ENCODE measurements around the gene RUSC2.
A peak's percentile ranks its signal among the peaks of the same experiment; 100 is the strongest.
"Not testable (repeated sequence)": the region's sequence is repeated elsewhere in the genome, so short reads cannot be mapped to it uniquely, and the experiment has no call there.

The RUSC2 gene

GRCh38 chr9:35522187-35522586 is 32.3 kb downstream of the RUSC2 start:
- H3K4me3 ChIP-seq (ENCODE audit: low read length), result no peak overlapping the region
- no peak for DNase-seq (ENCODE audit: low read depth)
- TF ChIP-seq, protein P1, sequence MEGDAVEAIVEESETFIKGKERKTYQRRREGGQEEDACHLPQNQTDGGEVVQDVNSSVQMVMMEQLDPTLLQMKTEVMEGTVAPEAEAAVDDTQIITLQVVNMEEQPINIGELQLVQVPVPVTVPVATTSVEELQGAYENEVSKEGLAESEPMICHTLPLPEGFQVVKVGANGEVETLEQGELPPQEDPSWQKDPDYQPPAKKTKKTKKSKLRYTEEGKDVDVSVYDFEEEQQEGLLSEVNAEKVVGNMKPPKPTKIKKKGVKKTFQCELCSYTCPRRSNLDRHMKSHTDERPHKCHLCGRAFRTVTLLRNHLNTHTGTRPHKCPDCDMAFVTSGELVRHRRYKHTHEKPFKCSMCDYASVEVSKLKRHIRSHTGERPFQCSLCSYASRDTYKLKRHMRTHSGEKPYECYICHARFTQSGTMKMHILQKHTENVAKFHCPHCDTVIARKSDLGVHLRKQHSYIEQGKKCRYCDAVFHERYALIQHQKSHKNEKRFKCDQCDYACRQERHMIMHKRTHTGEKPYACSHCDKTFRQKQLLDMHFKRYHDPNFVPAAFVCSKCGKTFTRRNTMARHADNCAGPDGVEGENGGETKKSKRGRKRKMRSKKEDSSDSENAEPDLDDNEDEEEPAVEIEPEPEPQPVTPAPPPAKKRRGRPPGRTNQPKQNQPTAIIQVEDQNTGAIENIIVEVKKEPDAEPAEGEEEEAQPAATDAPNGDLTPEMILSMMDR (conservative IDR thresholded peaks at IDR 0.05; ENCODE audit: low read length), result peak; percentile 29

DNA sequence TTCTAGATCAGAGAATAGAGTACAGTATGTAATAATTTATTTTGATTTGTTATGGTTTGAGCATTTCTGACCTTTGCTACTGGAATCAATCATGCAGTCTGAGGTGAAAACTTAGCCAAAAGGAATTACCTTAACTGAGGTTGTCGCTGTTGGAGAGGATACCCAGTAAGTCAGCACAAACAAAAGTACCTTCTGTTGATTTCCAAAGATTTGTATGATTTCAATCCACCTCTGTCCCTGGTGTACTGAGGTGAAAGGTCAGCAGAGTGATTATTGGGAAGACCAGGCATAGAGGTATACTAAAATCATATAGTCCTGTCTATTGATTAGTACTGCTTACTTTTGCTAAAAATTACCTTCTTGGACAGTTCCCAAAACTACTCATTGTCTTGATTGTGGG is 32.8 kb downstream of the RUSC2 start:
- TF ChIP-seq, protein P1 (conservative IDR thresholded peaks at IDR 0.05; ENCODE audit: low read length), result no peak
- no peak overlapping the region for H3K4me3 ChIP-seq (ENCODE audit: low read length)
- DNase-seq (ENCODE audit: low read depth), result no peak

DNA sequence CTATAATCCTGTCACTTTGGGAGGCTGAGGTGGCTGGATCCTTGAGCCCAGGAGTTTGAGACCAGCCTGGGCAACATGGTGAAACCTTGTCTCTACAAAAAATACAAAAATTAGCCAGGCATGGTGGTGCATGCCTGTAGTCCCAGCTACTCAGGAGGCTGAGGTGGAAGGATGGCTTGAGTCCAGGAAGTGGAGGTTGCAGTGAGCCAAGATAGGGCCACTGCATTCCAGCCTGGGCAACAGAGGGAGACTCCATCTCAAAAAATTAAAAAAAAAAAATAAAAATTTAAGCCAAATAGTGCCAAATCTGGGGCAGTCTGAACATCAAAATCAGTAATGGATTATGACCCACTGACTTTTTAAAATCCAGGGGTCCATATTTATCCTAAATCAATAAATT is 33.6 kb downstream of the RUSC2 start:
- H3K4me3 ChIP-seq (ENCODE audit: low read length); DNase-seq (ENCODE audit: low read depth): not testable (repeated sequence)

DNA sequence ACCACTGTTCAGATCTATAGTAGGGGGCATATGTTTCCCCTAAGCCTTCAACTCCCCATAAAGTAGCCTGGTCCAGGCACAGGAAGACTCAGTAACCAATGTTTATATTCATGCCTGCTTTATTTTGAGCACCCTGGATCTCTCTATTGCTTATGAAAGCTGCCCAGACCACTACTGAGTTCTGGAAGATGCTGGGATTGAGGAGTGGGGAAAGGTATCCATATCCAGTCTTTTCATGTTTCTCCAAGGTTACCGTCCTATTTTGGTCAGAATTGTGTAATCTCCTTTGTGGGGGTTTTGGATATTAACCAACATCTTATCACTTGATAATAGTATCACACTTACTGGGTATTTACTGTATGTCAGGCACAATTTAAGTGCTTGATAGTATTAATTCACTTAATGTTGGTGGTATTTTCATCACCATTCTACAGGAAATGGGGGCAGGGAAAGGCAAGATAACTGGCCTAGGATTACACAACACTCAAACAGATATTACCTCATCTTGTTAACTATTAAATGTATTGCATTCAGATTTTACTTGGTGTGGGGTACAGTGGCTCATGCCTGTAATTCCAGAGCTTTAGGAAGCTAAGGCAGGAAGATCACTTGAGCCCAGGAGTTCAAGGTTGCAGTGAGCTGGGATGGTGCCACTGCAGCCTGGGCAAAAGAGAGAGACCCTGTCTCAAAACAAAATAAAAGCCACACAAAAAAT is 36.3 kb downstream of the RUSC2 start:
- H3K4me3 ChIP-seq (ENCODE audit: low read length), result no peak overlapping the region
- DNase-seq (ENCODE audit: low read depth), result peak; percentile 76

GRCh38 chr9:35529161-35529823 is 39.4 kb downstream of the RUSC2 start:
- H3K4me3 ChIP-seq (ENCODE audit: low read length), result no peak overlapping the region
- TF ChIP-seq, protein P1 (conservative IDR thresholded peaks at IDR 0.05; ENCODE audit: low read length), result no peak
- DNase-seq (ENCODE audit: low read depth), result no peak

More for the DNA sequence above, 36.3 kb downstream of the RUSC2 start:
- TF ChIP-seq, protein P1 (conservative IDR thresholded peaks at IDR 0.05; ENCODE audit: low read length), result no peak

DNA sequence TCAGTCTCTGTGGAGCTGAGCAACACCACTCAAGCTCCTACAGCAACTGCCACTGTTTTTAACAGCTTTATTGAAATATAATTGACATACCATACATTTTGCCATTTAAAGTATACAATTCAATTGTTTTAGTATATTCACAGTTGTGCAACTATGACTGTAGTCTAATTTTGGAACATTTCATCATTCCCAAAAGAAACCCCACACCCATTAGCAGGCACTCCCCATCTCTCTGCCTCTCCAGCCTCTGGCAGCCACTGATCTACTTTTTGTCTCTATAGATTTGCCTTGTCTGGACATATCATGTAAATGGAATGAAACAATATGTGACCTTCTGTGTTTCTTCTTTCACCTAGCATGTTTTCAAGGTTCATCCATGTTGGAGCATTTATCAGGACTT is 43.5 kb downstream of the RUSC2 start:
- TF ChIP-seq, protein P1 (conservative IDR thresholded peaks at IDR 0.05; ENCODE audit: low read length), result no peak
- DNase-seq (ENCODE audit: low read depth), result peak; percentile 54
- no peak overlapping the region for H3K4me3 ChIP-seq (ENCODE audit: low read length)

DNA sequence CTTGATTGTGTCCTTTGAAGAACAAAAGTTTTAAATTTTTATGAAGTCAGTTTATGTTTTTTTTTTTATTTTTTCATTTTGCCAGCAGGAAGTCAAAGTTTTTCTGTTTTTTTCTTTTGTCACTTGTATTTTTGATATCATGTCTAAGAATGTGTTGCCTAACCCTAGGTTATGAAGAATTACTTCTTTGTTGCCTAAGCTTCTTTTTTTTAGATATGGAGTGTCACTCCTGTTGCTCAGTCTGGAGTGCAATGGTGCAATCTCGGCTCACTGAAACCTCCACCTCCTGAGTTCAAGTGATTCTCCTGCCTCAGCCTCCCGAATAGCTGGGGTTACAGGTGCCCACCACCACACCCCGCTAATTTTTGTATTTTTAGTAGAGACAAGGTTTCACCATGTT is 45.0 kb downstream of the RUSC2 start:
- not testable (repeated sequence) for DNase-seq (ENCODE audit: low read depth); H3K4me3 ChIP-seq (ENCODE audit: low read length)

- H3K4me3 ChIP-seq (ENCODE audit: low read length), result peak overlapping the region; percentile 24
- no peak for DNase-seq (ENCODE audit: low read depth)
- TF ChIP-seq, protein P1 (conservative IDR thresholded peaks at IDR 0.05; ENCODE audit: low read length), result no peak
Measured at GRCh38 chr9:35537913-35538312, 48.0 kb downstream of the RUSC2 start.

Measured in AG10803 (cell line).